ENCODE data around the gene CPLX3.

Gene CPLX3

DNA sequence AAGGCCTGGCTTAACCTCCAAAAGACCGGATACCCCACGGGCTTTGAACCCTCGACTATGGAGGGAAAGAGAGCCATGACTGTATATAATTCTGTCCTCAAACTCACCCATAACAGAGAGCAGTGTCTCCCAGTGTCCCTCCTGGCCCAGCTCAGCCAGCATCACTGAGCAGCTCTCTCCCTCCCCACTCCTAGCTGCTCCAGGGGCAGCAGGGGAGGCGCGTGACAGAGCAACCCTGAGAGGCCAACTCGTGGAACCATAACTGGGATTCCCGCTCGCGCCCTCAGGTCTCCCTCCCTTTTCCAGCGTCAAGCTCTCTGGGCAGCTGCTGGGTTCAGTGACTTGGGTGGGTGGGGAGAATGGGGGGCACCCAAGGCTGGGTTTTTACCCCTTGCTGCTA, 561 bp upstream of the CPLX3 start:
- no peak for TF ChIP-seq EP300 (IDR thresholded peaks at IDR 0.05; ENCODE audit: borderline replicate concordance)
- TF ChIP-seq, protein P1, sequence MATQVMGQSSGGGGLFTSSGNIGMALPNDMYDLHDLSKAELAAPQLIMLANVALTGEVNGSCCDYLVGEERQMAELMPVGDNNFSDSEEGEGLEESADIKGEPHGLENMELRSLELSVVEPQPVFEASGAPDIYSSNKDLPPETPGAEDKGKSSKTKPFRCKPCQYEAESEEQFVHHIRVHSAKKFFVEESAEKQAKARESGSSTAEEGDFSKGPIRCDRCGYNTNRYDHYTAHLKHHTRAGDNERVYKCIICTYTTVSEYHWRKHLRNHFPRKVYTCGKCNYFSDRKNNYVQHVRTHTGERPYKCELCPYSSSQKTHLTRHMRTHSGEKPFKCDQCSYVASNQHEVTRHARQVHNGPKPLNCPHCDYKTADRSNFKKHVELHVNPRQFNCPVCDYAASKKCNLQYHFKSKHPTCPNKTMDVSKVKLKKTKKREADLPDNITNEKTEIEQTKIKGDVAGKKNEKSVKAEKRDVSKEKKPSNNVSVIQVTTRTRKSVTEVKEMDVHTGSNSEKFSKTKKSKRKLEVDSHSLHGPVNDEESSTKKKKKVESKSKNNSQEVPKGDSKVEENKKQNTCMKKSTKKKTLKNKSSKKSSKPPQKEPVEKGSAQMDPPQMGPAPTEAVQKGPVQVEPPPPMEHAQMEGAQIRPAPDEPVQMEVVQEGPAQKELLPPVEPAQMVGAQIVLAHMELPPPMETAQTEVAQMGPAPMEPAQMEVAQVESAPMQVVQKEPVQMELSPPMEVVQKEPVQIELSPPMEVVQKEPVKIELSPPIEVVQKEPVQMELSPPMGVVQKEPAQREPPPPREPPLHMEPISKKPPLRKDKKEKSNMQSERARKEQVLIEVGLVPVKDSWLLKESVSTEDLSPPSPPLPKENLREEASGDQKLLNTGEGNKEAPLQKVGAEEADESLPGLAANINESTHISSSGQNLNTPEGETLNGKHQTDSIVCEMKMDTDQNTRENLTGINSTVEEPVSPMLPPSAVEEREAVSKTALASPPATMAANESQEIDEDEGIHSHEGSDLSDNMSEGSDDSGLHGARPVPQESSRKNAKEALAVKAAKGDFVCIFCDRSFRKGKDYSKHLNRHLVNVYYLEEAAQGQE (IDR thresholded peaks at IDR 0.05; ENCODE audit: low read depth), result no peak
- TF ChIP-seq TEAD4 (IDR thresholded peaks at IDR 0.05), result no peak
- no peak for TF ChIP-seq CEBPB (IDR thresholded peaks at IDR 0.05)
- TF ChIP-seq EGR1 (IDR thresholded peaks at IDR 0.05), result no peak
- TF ChIP-seq, protein P2, sequence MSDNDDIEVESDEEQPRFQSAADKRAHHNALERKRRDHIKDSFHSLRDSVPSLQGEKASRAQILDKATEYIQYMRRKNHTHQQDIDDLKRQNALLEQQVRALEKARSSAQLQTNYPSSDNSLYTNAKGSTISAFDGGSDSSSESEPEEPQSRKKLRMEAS (IDR thresholded peaks at IDR 0.05), result no peak
- TF ChIP-seq NFIC (IDR thresholded peaks at IDR 0.05), result no peak
- TF ChIP-seq, protein P3, sequence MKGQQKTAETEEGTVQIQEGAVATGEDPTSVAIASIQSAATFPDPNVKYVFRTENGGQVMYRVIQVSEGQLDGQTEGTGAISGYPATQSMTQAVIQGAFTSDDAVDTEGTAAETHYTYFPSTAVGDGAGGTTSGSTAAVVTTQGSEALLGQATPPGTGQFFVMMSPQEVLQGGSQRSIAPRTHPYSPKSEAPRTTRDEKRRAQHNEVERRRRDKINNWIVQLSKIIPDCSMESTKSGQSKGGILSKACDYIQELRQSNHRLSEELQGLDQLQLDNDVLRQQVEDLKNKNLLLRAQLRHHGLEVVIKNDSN (IDR thresholded peaks at IDR 0.05), result no peak
- TF ChIP-seq FOXM1 (IDR thresholded peaks at IDR 0.05; ENCODE audit: borderline replicate concordance, low read depth), result no peak
- TF ChIP-seq TAF1 (IDR thresholded peaks at IDR 0.05; ENCODE audit: low read depth), result no peak
- no peak for TF ChIP-seq RAD21 (IDR thresholded peaks at IDR 0.05; ENCODE audit: low read depth)
- TF ChIP-seq CREB1 (IDR thresholded peaks at IDR 0.05; ENCODE audit: low read depth), result no peak
- no peak for TF ChIP-seq TCF12 (IDR thresholded peaks at IDR 0.05; ENCODE audit: low read depth)
- no peak for TF ChIP-seq ZBTB7A (IDR thresholded peaks at IDR 0.05; ENCODE audit: low read depth)
- no peak for TF ChIP-seq YY1 (IDR thresholded peaks at IDR 0.05; ENCODE audit: low read depth)

DNA sequence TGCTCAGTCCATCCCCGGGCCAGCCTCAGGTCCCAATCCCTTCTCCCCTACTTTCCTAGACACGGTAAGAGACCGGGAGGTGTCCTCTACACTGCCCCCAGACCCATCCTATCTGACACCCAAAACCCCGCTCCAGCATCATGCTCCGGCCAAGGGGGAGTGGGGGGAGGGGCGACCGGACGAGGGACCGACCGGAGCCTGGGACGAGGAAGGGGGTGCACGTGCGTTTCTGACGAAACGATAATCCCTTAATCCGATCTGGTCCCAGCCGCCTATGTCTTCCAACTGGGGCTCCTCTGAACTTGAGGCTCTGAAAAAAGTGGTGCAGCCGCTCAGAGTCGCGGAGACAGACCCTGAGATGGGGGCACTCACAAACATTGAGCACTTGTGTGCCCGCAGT, 494 bp downstream of the CPLX3 start:
- TF ChIP-seq FOXM1 (IDR thresholded peaks at IDR 0.05; ENCODE audit: borderline replicate concordance, low read depth), result no peak

DNA sequence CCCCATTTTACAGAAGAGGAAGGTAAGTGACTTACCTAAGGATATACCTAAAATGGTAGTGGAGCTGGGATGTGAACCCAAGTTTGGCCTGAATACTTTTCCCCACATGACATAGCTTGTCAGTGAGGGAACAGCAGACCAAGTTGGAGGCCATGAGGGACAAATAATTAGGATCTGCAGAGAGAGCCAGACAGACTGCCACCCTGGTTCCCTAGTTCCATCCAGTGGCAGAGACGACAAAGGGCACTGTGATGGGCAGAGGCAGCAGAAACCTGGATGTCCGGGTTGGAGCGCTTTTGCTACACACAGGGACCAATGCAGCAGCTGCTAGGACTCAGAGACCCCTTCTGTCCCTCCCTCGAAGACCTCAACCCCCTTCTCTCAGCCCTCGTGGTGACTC, 1.2 kb downstream of the CPLX3 start:
- TF ChIP-seq, protein P3 (IDR thresholded peaks at IDR 0.05), result no peak
- 0 out of 2 replicates have a peak, but pooled peaks have one; percentile 11 for TF ChIP-seq RAD21 (IDR thresholded peaks at IDR 0.05; ENCODE audit: low read depth)
- TF ChIP-seq NFIC (IDR thresholded peaks at IDR 0.05), result no peak

DNA sequence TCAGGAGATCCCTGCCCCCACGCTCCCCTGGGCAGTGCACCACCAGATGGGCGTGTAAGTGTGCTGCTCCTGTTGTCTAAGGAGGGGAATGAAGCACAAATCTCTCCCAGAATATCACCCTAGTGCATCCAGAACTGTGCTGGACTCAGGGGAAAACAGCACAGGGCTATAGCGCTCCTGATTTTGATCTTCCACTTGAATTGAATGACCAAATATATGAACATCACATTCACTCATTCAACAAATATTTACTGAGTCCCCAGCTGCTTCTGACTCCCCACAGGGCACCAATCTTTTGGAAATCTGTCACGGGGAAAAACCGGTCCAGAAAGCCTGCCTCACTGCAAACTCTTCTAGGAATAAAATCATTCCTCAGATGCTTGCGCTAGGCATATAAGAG, 2.4 kb downstream of the CPLX3 start:
- no peak for TF ChIP-seq ZBTB7A (IDR thresholded peaks at IDR 0.05; ENCODE audit: low read depth)

DNA sequence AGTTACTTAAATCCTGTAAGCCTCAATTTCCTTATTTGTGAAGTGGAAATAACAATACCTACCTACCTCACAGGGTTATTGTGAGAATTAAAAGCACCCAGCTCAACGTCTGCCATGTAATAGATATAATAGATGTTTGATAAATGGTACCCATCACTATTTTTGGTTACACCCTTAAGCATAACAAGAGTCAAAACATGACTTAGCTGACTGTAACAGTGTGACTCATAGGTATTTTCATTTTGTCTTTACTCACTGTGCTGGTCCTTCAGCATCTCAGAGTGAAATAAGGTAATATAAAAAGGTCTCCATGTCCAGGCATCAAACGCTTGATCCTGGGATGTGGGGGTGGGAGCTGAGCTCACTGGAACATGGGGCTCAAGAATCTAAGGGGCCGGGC, 3.1 kb downstream of the CPLX3 start:
- TF ChIP-seq EGR1 (IDR thresholded peaks at IDR 0.05), result no peak
- TF ChIP-seq YY1 (IDR thresholded peaks at IDR 0.05; ENCODE audit: low read depth), result no peak
- TF ChIP-seq, protein P2 (IDR thresholded peaks at IDR 0.05), result no peak
- TF ChIP-seq TAF1 (IDR thresholded peaks at IDR 0.05; ENCODE audit: low read depth), result no peak

DNA sequence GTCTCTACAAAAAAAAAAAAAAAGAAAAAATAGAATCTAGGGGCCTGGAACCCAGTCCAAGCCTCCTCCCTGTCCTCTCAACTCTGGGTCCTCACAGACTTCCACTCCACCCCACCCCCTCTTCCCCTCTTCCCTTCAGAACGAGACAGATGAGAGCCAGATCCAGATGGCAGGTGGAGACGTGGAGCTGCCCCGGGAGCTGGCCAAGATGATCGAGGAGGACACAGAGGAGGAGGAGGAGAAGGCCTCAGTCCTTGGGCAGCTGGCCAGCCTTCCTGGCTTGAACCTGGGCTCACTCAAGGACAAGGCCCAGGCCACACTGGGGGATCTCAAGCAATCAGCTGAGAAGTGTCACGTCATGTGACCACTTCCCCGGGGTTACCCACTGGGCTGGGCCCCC, 3.6 kb downstream of the CPLX3 start:
- TF ChIP-seq, protein P2 (IDR thresholded peaks at IDR 0.05), result no peak

DNA sequence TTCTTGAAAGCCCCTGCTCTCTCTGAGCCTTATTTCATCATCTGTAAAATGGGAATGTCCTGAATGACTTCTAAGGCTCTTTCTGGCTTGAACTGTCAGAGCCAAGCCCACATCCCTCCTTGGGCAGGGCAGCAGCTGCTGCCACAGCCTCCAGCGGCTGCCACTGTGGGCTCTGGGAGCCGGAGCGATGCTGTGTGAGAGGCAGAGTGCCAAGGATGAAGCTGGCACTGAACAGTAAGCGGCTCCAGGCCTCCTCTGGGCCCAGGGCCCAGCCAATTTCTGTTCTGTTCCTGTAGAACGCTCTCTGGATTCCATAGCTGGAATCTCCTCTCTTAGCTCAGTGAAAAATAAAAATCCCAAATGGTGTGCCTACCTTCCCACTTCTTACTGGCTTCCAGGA, 4.4 kb downstream of the CPLX3 start:
- TF ChIP-seq TCF12 (IDR thresholded peaks at IDR 0.05; ENCODE audit: low read depth) (no peak), ZBTB7A (IDR thresholded peaks at IDR 0.05; ENCODE audit: low read depth) (no peak), EGR1 (IDR thresholded peaks at IDR 0.05) (no peak), YY1 (IDR thresholded peaks at IDR 0.05; ENCODE audit: low read depth) (no peak), RAD21 (IDR thresholded peaks at IDR 0.05; ENCODE audit: low read depth) (no peak), EP300 (IDR thresholded peaks at IDR 0.05; ENCODE audit: borderline replicate concordance) (no peak), CREB1 (IDR thresholded peaks at IDR 0.05; ENCODE audit: low read depth) (no peak), CEBPB (IDR thresholded peaks at IDR 0.05) (no peak)
- TF ChIP-seq, protein P2 (IDR thresholded peaks at IDR 0.05), result no peak

DNA sequence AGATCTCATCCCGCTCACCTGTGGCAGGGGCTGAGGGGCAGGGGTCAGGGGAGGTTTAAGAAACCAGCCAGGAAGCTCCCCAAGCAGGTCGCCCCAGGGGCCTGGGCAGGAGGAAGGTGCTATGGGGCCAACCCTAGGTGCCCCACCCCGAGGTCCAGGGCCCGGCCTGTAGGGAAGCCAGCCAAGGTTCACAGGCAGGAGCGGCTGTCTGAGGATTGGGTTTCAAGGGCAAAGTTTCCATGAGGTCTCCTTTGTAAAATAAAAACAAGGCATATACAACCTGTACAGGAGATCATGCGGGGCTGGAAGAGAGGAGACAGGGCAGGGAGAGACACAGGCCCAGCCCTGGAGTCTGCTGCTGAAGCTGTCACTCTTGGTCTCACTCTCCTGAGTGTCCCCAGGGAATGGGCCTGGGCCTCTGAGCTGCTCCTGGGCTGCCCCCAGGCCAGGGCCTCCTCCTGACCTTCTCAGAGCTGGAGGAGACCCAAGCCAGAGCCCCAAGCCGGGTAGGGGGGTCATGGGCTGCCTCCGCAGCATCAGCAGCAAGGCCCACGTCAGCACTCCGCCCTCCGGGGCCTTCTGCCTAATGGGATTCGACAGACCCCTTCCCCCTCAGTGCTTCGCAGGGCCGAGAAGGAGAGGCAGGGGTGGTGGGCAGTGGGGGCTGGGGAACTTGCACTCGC, 5.5 kb downstream of the CPLX3 start:
- peak; percentile 53 for TF ChIP-seq NFIC (IDR thresholded peaks at IDR 0.05)
- TF ChIP-seq EGR1 (IDR thresholded peaks at IDR 0.05), result no peak
- TF ChIP-seq TCF12 (IDR thresholded peaks at IDR 0.05; ENCODE audit: low read depth), result no peak
- TF ChIP-seq, protein P3 (IDR thresholded peaks at IDR 0.05), result no peak
